ENCODE measurements around the gene CTLA4.
"Not testable (repeated sequence)": the region's sequence is repeated elsewhere in the genome, so short reads cannot be mapped to it uniquely, and the experiment has no call there.

The CTLA4 gene

GRCh38 chr2:203858176-203858575 lies 9.4 kb upstream of the CTLA4 start:
- no peak for FAIRE-seq

- FAIRE-seq, result no peak
These were observed 8.4 kb upstream of the CTLA4 start for GRCh38 chr2:203859030-203859789.

GRCh38 chr2:203861197-203861596 lies 6.4 kb upstream of the CTLA4 start:
- FAIRE-seq, result no peak

- FAIRE-seq, result no peak
These were observed 6.0 kb upstream of the CTLA4 start for GRCh38 chr2:203861607-203862006.

GRCh38 chr2:203869223-203870042 lies 1.9 kb downstream of the CTLA4 start:
- no peak for FAIRE-seq

- FAIRE-seq, result no peak
These were observed 2.9 kb downstream of the CTLA4 start for GRCh38 chr2:203870481-203870880.

- no peak for FAIRE-seq
These were observed 3.4 kb downstream of the CTLA4 start for GRCh38 chr2:203870941-203871340.

GRCh38 chr2:203871371-203871983 lies 3.9 kb downstream of the CTLA4 start:
- FAIRE-seq, result no peak

GRCh38 chr2:203873461-203873860 lies 5.9 kb downstream of the CTLA4 start:
- FAIRE-seq, result no peak

GRCh38 chr2:203873921-203874631 lies 6.5 kb downstream of the CTLA4 start:
- FAIRE-seq, result no peak

- no peak for FAIRE-seq
These were observed 7.9 kb downstream of the CTLA4 start for GRCh38 chr2:203875471-203875870.

- no peak for FAIRE-seq
These were observed 8.8 kb downstream of the CTLA4 start for GRCh38 chr2:203876328-203876727.

GRCh38 chr2:203878063-203878462 lies 10.5 kb downstream of the CTLA4 start:
- FAIRE-seq, result no peak

- FAIRE-seq, result no peak
These were observed 13.1 kb downstream of the CTLA4 start for GRCh38 chr2:203880557-203881125.

GRCh38 chr2:203881185-203881584 lies 13.6 kb downstream of the CTLA4 start:
- not testable (repeated sequence) for FAIRE-seq

- FAIRE-seq, result no peak
These were observed 15.0 kb downstream of the CTLA4 start for GRCh38 chr2:203882551-203882950.

GRCh38 chr2:203886661-203887151 lies 19.1 kb downstream of the CTLA4 start:
- FAIRE-seq, result no peak

- FAIRE-seq, result no peak
These were observed 20.1 kb downstream of the CTLA4 start for GRCh38 chr2:203887677-203888076.

GRCh38 chr2:203889542-203889941 lies 22.0 kb downstream of the CTLA4 start:
- no peak for FAIRE-seq

- no peak for FAIRE-seq
These were observed 22.4 kb downstream of the CTLA4 start for GRCh38 chr2:203889944-203890343.

- no peak for FAIRE-seq
These were observed 23.2 kb downstream of the CTLA4 start for GRCh38 chr2:203890733-203891132.

GRCh38 chr2:203891474-203891873 lies 23.9 kb downstream of the CTLA4 start:
- no peak for FAIRE-seq

Measured in endometrium (tissue), 2 donors.